ENCODE results near the gene FCHO2. TPM values are rescaled to one million over a fixed set of nuclear protein-coding genes. Genes with fewer than 3 reads are reported as not detected.

FCHO2 gene
- total RNA-seq, 1 donor from 2014 or later, result 37.3 TPM

GRCh38 chr5:73132759-73133158 lies 176.9 kb downstream of the FCHO2 start:
- DNase-seq (ENCODE audit: low spot score), result no peak

GRCh38 chr5:73135021-73135420 lies 179.2 kb downstream of the FCHO2 start:
- DNase-seq (ENCODE audit: low spot score), result no peak

- DNase-seq (ENCODE audit: low spot score), result no peak
These were observed 179.7 kb downstream of the FCHO2 start for GRCh38 chr5:73135429-73136054.

GRCh38 chr5:73136055-73136562 lies 180.3 kb downstream of the FCHO2 start:
- DNase-seq (ENCODE audit: low spot score), result no peak

- no peak for DNase-seq (ENCODE audit: low spot score)
These were observed 182.0 kb downstream of the FCHO2 start for GRCh38 chr5:73137563-73138530.

- no peak for DNase-seq (ENCODE audit: low spot score)
These were observed 183.6 kb downstream of the FCHO2 start for GRCh38 chr5:73139485-73139884.

Other genes starting within 250 kb of the FCHO2 start
- 107 TPM for gene TNPO1, start 139.4 kb upstream of the FCHO2 start, total RNA-seq
- gene TMEM171, start 164.5 kb downstream of the FCHO2 start, total RNA-seq, result not detected
- gene TMEM174, start 217.2 kb downstream of the FCHO2 start, total RNA-seq, result not detected

All from mesenteric fat pad (tissue), 1 donor.